ENCODE measurements around the gene TEX52.
A peak's percentile ranks its signal among the peaks of the same experiment; 100 is the strongest.

TEX52 gene

DNA sequence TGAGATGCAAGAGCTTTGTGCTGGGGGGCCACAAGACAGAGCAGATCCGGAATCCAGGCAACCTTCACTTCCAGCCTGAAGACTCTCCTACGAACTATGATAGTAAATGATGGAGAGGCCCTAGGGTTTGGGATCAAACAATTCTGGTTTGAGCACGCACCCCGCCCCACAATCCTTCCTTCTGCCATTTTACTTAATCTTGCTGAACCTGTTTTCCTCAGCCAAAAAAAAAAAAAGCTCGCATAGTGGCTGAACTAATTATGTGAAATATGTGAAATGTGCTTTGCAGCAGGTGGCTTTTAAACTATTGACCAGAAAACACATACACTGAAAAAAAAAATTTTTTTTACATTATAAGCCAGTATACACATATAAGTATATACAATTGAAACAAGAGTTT is 45.0 kb downstream of the TEX52 start:
- peak overlapping the region; percentile 77 for H3K4me3 ChIP-seq (replicated peaks; ENCODE audit: low read depth, low read length)
- TF ChIP-seq, protein P1, sequence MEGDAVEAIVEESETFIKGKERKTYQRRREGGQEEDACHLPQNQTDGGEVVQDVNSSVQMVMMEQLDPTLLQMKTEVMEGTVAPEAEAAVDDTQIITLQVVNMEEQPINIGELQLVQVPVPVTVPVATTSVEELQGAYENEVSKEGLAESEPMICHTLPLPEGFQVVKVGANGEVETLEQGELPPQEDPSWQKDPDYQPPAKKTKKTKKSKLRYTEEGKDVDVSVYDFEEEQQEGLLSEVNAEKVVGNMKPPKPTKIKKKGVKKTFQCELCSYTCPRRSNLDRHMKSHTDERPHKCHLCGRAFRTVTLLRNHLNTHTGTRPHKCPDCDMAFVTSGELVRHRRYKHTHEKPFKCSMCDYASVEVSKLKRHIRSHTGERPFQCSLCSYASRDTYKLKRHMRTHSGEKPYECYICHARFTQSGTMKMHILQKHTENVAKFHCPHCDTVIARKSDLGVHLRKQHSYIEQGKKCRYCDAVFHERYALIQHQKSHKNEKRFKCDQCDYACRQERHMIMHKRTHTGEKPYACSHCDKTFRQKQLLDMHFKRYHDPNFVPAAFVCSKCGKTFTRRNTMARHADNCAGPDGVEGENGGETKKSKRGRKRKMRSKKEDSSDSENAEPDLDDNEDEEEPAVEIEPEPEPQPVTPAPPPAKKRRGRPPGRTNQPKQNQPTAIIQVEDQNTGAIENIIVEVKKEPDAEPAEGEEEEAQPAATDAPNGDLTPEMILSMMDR (IDR thresholded peaks at IDR 0.05; ENCODE audit: low read length, missing control alignments): no peak
- DNase-seq (ENCODE audit: low read depth): no peak

DNA sequence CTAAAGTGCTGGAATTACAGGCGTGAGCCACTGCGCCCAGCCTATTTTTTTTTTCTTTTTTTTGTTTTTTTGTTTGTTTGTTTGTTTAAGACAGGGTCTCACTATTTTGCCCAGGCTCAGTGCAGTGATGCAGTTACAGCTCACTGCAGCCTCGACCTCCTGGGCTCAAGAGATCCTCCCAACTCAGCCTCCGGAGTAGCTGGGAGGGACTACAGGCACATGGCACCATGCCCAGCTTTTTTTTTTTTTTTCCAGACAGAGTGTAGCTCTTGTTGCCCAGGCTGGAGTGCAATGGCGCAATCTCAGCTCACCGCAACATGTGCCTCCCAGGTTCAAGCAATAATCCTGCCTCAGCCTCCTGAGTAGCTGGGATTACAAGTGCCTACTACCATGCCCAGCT is 50.1 kb downstream of the TEX52 start:
- H3K4me3 ChIP-seq (replicated peaks; ENCODE audit: low read depth, low read length): no peak overlapping the region
- peak; percentile 33 for DNase-seq (ENCODE audit: low read depth)
- TF ChIP-seq, protein P1 (IDR thresholded peaks at IDR 0.05; ENCODE audit: low read length, missing control alignments): no peak

DNA sequence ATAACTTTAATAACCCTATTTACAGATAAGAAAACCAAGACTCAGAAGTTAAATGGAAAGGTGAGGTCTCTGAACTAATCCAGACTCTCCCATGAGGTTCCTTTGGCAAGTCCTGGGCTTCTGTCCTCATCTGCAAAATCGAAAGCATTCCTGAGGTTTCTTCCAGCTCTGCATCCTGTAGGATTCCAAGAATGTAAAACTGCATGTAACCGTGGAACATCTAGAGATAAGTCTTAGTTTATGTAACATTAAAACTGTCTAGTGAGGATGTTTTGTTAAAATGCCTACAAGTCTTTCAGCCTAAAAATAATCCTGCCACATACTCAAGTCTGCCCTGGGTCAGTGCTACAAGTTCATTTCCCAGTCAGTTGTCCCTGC is 51.7 kb downstream of the TEX52 start:
- TF ChIP-seq, protein P1 (IDR thresholded peaks at IDR 0.05; ENCODE audit: low read length, missing control alignments): no peak
- peak; percentile 64 for DNase-seq (ENCODE audit: low read depth)
- no peak overlapping the region for H3K4me3 ChIP-seq (replicated peaks; ENCODE audit: low read depth, low read length)

DNA sequence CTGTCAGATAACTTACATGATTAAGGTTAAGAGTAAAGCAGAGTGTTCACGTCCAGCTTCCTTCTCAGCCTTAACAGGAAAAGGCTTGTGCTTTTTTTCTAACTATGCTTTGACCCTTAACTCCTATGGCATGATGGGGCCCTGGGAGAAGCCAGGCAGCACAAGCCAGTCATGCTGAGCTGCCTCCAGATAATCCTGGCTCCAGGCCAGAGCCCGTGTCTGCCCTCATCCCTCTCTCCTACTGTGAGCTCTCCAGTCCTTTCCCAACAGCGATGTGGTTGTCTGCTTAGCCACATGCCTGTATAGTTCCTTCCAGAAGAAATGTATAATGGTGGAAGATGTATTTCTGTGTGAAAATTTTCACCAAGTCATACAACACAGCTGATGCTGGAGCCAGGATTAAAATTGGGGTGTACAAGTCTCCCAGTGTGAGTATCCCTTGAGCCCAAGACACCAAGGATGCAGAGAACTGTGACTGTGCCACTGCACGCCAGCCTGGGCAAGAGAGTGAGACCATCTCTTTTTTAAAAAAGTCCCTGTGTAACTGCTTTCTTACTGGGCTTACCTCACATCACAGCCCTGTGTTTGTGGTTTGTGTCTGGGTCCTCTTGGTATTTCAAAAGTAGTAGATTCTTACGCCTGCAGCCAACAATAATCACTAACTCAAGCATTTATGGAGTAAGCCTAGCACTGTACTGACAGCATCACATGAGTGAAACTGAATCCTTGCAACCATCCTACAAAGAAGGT is 52.3 kb downstream of the TEX52 start:
- H3K4me3 ChIP-seq (replicated peaks; ENCODE audit: low read depth, low read length): no peak overlapping the region
- TF ChIP-seq, protein P1 (IDR thresholded peaks at IDR 0.05; ENCODE audit: low read length, missing control alignments): no peak
- peak; percentile 83 for DNase-seq (ENCODE audit: low read depth)

DNA sequence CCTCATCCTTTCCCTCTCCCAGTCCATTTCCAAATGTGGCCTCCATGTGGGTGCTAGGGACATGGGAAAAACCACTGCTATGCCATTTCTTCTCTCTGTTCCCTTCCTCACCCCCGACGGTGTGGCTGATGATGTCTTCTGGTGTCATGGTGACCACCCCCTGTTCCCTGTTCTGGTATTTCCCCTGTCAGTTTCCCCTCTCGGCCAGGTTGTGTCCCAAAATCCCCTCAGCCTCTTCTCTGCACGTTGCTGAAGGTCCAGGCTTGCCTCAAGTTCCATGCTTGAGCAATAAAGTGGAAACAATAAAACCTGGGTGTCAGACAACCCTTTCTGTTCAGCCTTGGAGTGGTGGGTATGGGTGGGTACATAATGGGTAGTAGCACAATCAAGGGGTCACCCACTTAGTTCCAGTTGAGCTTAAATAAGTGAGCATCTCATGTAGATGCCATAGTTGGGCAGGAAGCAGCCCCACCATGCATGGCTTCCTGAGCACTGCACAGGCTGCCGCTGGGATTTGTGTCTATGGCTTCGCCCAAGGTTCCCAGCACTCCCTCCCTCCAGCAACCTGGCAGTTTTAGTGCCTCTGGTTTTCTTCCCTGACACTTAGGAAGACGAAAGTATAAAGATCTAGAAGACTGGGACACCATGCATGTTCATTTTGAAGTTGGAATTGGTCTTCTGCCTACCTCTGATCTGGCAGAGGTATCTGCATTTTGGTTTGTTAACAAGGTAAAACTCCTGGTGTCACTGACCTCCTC is 53.0 kb downstream of the TEX52 start:
- no peak overlapping the region for H3K4me3 ChIP-seq (replicated peaks; ENCODE audit: low read depth, low read length)
- TF ChIP-seq, protein P1 (IDR thresholded peaks at IDR 0.05; ENCODE audit: low read length, missing control alignments): no peak
- no peak for DNase-seq (ENCODE audit: low read depth)

DNA sequence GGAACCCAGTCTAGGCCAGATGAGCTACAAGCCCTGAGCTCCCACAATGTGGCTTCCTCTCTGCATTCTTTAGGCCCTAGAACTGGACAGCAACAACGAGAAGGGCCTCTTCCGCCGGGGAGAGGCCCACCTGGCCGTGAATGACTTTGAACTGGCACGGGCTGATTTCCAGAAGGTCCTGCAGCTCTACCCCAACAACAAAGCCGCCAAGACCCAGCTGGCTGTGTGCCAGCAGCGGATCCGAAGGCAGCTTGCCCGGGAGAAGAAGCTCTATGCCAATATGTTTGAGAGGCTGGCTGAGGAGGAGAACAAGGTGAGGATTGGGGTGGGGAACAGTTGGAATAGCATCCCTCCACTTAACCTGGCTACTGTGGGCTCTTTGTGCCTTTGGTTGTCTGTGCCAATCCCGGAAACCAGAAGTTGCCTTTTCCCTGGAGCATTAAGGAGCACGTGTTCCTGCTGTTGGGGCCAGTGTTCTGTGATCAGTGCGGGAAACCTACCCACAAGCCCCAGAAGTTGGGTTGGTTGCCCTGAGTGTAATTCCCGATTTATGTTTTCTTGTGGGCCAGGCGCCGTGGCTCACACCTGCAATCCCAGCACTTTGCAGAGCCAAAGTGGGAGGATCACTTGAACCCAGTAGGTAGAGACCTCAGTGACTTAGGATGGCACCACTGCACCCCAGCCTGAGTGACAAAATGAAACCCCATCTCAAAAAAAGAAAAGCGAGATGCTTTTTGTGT is 55.6 kb downstream of the TEX52 start:
- TF ChIP-seq, protein P1 (IDR thresholded peaks at IDR 0.05; ENCODE audit: low read length, missing control alignments): no peak
- no peak for DNase-seq (ENCODE audit: low read depth)
- H3K4me3 ChIP-seq (replicated peaks; ENCODE audit: low read depth, low read length): no peak overlapping the region
